ENCODE measurements around the gene RNF225. TPM values are rescaled to one million over a fixed set of nuclear protein-coding genes. Genes with fewer than 3 reads are reported as not detected.
A peak's percentile ranks its signal among the peaks of the same experiment; 100 is the strongest.

The RNF225 gene
- total RNA-seq, 1 experiment from 2014 or later, result 0.61 TPM

DNA sequence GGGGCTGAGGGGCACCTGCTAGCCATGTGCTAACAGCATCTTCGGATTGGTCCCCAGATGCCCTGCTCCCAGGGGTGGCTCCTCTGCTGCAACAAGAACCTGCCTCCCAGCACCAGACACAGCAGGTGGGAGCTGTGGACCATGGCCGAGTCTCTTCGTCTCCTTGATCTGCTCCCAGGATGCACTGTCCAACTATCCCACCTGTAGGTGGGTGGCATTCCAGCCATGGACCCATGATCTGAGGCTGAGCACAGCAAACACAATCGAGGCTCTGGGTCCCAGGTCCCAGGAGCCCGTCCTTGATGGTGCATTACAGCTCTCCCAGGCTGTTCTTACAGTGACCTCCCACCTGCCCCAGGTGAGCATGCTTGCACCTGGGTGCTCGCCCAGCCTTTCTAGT, 16.2 kb upstream of the RNF225 start:
- Mint-ChIP-seq H3K27ac (ENCODE audit: unreplicated experiment) (peak overlapping the region; percentile 81), H3K4me1 (ENCODE audit: low read depth, unreplicated experiment) (peaks cover 17% of the 10 kb centered on the region), H3K27me3 (ENCODE audit: unreplicated experiment) (no peaks in the 10 kb centered on the region), H3K36me3 (ENCODE audit: insufficient read depth, unreplicated experiment) (peaks cover 40% of the 10 kb centered on the region), H3K4me3 (ENCODE audit: low read depth, unreplicated experiment) (peak overlapping the region; percentile 76), H3K9me3 (ENCODE audit: low read depth, unreplicated experiment) (peaks cover 1% of the 10 kb centered on the region)
- intact Hi-C loops (cut with micrococcal nuclease; ENCODE audit: unreplicated experiment), result no loop called here
- no TSS peak for BruUV-seq (replicated peaks)
- TF ChIP-seq, protein P1, sequence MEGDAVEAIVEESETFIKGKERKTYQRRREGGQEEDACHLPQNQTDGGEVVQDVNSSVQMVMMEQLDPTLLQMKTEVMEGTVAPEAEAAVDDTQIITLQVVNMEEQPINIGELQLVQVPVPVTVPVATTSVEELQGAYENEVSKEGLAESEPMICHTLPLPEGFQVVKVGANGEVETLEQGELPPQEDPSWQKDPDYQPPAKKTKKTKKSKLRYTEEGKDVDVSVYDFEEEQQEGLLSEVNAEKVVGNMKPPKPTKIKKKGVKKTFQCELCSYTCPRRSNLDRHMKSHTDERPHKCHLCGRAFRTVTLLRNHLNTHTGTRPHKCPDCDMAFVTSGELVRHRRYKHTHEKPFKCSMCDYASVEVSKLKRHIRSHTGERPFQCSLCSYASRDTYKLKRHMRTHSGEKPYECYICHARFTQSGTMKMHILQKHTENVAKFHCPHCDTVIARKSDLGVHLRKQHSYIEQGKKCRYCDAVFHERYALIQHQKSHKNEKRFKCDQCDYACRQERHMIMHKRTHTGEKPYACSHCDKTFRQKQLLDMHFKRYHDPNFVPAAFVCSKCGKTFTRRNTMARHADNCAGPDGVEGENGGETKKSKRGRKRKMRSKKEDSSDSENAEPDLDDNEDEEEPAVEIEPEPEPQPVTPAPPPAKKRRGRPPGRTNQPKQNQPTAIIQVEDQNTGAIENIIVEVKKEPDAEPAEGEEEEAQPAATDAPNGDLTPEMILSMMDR (IDR thresholded peaks at IDR 0.05; ENCODE audit: unreplicated experiment), result no peak
- DNase-seq, result no peak
- CTCF ChIA-PET, result interaction anchor here (0.6 to 1.0 kb wide), 2 partner anchors 17 to 1782 kb away, joined by 3 read pairs; partner anchors contain the start of gene ZNF497

DNA sequence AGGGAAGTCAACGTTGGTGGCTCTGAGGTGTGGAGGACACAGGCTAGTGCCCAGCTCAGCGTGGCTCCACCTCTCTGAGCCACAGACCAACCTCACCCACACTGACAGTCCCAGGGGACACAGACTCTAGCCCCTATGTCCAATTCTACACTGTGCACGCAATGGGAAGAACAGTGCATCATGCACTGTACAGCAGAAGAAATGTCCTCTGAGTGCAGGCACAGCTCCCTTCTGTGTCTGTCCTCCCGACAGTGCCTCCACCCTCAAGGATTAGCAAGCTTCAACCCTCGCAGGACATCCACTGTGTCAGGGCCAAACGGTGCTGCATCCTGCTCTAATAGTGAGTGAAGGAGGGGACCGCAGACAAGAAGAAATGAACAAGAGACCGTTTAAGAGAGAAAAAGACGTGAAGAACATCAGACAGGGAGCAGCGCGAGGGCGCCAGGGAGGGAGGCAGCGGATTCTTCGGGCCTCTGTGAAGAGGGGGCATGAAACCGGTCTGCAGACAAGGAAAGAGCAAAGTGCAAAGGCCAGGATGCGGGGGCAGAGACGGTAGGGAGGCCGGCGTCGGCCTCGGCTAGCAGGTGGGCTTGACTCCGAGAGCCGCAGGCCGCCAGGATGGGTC, 15.3 kb upstream of the RNF225 start:
- TF ChIP-seq, protein P1 (IDR thresholded peaks at IDR 0.05; ENCODE audit: unreplicated experiment), result no peak
- Mint-ChIP-seq H3K4me3 (ENCODE audit: low read depth, unreplicated experiment) (peak overlapping the region; percentile 76), H3K4me1 (ENCODE audit: low read depth, unreplicated experiment) (peaks cover 23% of the 10 kb centered on the region), H3K27me3 (ENCODE audit: unreplicated experiment) (no peaks in the 10 kb centered on the region), H3K9me3 (ENCODE audit: low read depth, unreplicated experiment) (no peaks in the 10 kb centered on the region), H3K27ac (ENCODE audit: unreplicated experiment) (peak overlapping the region; percentile 81), H3K36me3 (ENCODE audit: insufficient read depth, unreplicated experiment) (peaks cover 46% of the 10 kb centered on the region)
- CTCF ChIA-PET, result interaction anchor here (0.6 to 1.0 kb wide), 3 partner anchors 16 to 1782 kb away, joined by 3 read pairs; partner anchors contain the start of gene ZNF497
- intact Hi-C loops (cut with micrococcal nuclease; ENCODE audit: unreplicated experiment), result no loop called here
- TSS peak; percentile 41 for BruUV-seq (replicated peaks)
- DNase-seq, result no peak

DNA sequence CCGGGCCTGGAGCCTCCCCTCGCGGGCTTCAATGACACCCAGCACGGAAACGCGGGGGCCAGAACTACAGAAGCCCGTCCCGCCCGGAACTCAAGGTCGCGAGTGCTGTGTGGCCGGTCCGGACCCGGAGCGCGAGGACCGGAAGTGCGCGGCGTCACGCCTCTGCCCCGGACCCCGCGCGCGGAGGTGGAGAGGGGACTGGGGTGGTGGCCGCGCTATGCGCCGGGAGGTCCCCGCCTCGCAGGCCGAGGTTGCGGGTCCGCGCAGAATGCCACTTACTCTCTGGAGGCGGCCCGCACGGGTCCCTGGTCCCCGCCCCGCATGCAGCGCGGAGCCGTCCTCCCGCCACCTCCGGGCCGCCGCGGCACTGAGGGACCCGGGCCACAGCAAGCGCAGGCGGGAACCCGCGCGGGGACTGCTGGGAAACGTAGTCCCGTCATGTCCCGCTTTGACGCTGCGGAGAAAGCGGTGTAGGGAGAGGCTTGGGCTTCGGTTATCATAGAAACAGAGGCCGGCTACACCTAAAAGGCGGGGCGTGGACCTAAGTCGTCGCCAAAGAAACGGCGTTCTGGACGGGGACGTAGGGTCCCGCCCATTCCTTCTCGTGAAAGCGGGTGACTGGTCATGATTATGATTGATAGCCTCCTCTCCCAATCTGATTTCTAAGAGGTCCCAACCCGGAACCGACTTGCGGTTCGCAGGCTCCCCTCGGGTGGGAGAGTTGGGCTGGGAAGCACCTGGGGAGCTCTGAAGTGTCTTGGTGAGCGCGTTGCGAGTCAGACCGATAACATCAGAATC, 14.6 kb upstream of the RNF225 start, which contains the start of gene ZNF837:
ZNF837 (minus strand) TSS at position 369 of the 798 bp plus-strand sequence. CDS start 11,698 bp downstream, outside the sequence.
- Mint-ChIP-seq H3K27ac (ENCODE audit: unreplicated experiment) (peak within 1 kb of the TSS; percentile 81), H3K4me3 (ENCODE audit: low read depth, unreplicated experiment) (peak within 1 kb of the TSS; percentile 76), H3K36me3 (ENCODE audit: insufficient read depth, unreplicated experiment) (peaks cover 53% of the 10 kb centered on the region), H3K27me3 (ENCODE audit: unreplicated experiment) (no peaks in the 10 kb centered on the region), H3K9me3 (ENCODE audit: low read depth, unreplicated experiment) (no peaks in the 10 kb centered on the region), H3K4me1 (ENCODE audit: low read depth, unreplicated experiment) (peaks cover 30% of the 10 kb centered on the region)
- CTCF ChIA-PET, result interaction anchor here (1.0 to 1.2 kb wide), 2 partner anchors 17 to 138 kb away, joined by 3 to 4 read pairs; no protein-coding TSS in a partner anchor
- peak; percentile 99 for DNase-seq
- intact Hi-C loops (cut with micrococcal nuclease; ENCODE audit: unreplicated experiment), result no loop called here
- TF ChIP-seq, protein P1 (IDR thresholded peaks at IDR 0.05; ENCODE audit: unreplicated experiment), result no peak
- BruUV-seq (replicated peaks), result no TSS peak

DNA sequence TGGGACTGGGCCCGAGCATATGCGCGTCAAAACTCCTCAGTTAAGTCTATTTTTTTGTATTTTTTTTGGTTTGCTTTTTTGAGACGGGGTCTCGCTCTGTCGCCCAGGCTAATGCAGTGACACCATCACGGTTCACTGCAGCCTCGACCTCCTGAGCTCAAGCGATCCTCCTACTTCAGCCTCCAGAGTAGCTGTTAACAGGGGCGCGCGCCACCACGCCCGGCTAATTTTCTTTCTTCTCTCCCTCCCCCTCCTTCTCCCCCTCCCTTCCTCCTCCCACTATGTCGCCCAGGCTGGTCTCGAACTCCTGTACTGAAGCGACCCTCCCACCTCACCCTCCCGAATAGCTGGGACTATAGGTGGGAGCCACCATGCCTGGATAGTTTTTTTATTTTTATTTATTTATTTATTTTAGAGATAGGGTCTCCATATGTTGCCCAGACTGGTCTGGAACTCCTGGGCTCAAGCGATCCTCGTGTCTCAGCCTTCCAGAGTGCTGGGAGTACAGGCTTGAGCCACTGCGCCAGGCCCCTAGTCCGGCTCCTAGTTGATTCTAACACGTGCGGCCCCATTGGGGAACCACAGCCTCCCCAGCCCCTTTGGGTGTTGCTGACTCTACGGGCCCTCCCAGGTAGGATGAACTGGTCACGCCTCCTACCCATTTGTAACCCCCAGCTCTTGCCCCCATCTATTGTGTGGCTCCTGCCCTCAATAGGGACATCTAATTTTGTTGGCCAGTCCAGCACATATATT, 13.8 kb upstream of the RNF225 start:
- TSS peak; percentile 74 for BruUV-seq (replicated peaks)
- H3K9me3 Mint-ChIP-seq (ENCODE audit: low read depth, unreplicated experiment), result no peaks in the 10 kb centered on the region
- H3K36me3 Mint-ChIP-seq (ENCODE audit: insufficient read depth, unreplicated experiment), result peaks cover 61% of the 10 kb centered on the region
- H3K27ac Mint-ChIP-seq (ENCODE audit: unreplicated experiment), result peak overlapping the region; percentile 81
- H3K27me3 Mint-ChIP-seq (ENCODE audit: unreplicated experiment), result no peaks in the 10 kb centered on the region
- peak overlapping the region; percentile 76 for H3K4me3 Mint-ChIP-seq (ENCODE audit: low read depth, unreplicated experiment)
- CTCF ChIA-PET, result interaction anchor here (1.2 kb wide), 1 partner anchor 137 kb away, joined by 4 read pairs; no protein-coding TSS in a partner anchor
- H3K4me1 Mint-ChIP-seq (ENCODE audit: low read depth, unreplicated experiment), result peaks cover 34% of the 10 kb centered on the region
- no peak for DNase-seq
- intact Hi-C loops (cut with micrococcal nuclease; ENCODE audit: unreplicated experiment), result no loop called here
- TF ChIP-seq, protein P1 (IDR thresholded peaks at IDR 0.05; ENCODE audit: unreplicated experiment), result no peak
